ENCODE results near the gene SCRN2.

SCRN2 gene

GRCh38 chr17:47821031-47821423 lies 20.0 kb downstream of the SCRN2 start:
- DNase-seq (ENCODE audit: low read depth) = no peak

- DNase-seq (ENCODE audit: low read depth) = no peak
These were observed 20.9 kb downstream of the SCRN2 start for GRCh38 chr17:47820033-47820789.

GRCh38 chr17:47819475-47819874 lies 21.6 kb downstream of the SCRN2 start:
- DNase-seq (ENCODE audit: low read depth) = no peak

- no peak for DNase-seq (ENCODE audit: low read depth)
These were observed 22.9 kb downstream of the SCRN2 start for GRCh38 chr17:47818002-47818695.

- no peak for DNase-seq (ENCODE audit: low read depth)
These were observed 24.1 kb downstream of the SCRN2 start for GRCh38 chr17:47816947-47817346.

GRCh38 chr17:47816111-47816735 lies 24.9 kb downstream of the SCRN2 start:
- DNase-seq (ENCODE audit: low read depth) = no peak

GRCh38 chr17:47815106-47815918 lies 25.8 kb downstream of the SCRN2 start:
- no peak for DNase-seq (ENCODE audit: low read depth)

GRCh38 chr17:47813512-47814031 lies 27.5 kb downstream of the SCRN2 start:
- DNase-seq (ENCODE audit: low read depth) = no peak

GRCh38 chr17:47813077-47813476 lies 28.0 kb downstream of the SCRN2 start:
- no peak for DNase-seq (ENCODE audit: low read depth)

- no peak for DNase-seq (ENCODE audit: low read depth)
These were observed 28.7 kb downstream of the SCRN2 start for GRCh38 chr17:47812146-47812920.

- no peak for DNase-seq (ENCODE audit: low read depth)
These were observed 29.4 kb downstream of the SCRN2 start for GRCh38 chr17:47811709-47812108.

- no peak for DNase-seq (ENCODE audit: low read depth)
These were observed 30.0 kb downstream of the SCRN2 start for GRCh38 chr17:47810901-47811635.

GRCh38 chr17:47810200-47810821 lies 30.8 kb downstream of the SCRN2 start:
- DNase-seq (ENCODE audit: low read depth) = no peak

- no peak for DNase-seq (ENCODE audit: low read depth)
These were observed 32.1 kb downstream of the SCRN2 start for GRCh38 chr17:47808830-47809480.

GRCh38 chr17:47808036-47808829 lies 32.8 kb downstream of the SCRN2 start:
- no peak for DNase-seq (ENCODE audit: low read depth)

GRCh38 chr17:47807421-47807820 lies 33.7 kb downstream of the SCRN2 start:
- no peak for DNase-seq (ENCODE audit: low read depth)

- no peak for DNase-seq (ENCODE audit: low read depth)
These were observed 34.2 kb downstream of the SCRN2 start for GRCh38 chr17:47806913-47807255.

GRCh38 chr17:47806026-47806912 lies 34.8 kb downstream of the SCRN2 start:
- DNase-seq (ENCODE audit: low read depth) = no peak

Measured in T-helper 22 cell (primary cell).